ENCODE results near the gene SHFL. TPM values are rescaled to one million over a fixed set of nuclear protein-coding genes. Genes with fewer than 3 reads are reported as not detected.

Gene SHFL
- total RNA-seq, 1 donor from 2014 or later = 35.3 TPM

- no peak for TF ChIP-seq CTCF (IDR thresholded peaks at IDR 0.05; ENCODE audit: insufficient read depth, low read length, poor library complexity, severe bottlenecking)
These were observed 34.5 kb downstream of the SHFL start for GRCh38 chr19:10120538-10121189.

GRCh38 chr19:10122045-10122444, 35.9 kb downstream of the SHFL start:
- no peak for TF ChIP-seq CTCF (IDR thresholded peaks at IDR 0.05; ENCODE audit: insufficient read depth, low read length, poor library complexity, severe bottlenecking)
- no peaks in the 10 kb centered on the region for H3K27me3 ChIP-seq (ENCODE audit: control insufficient read depth, insufficient read depth, low read length)
- H3K36me3 ChIP-seq (ENCODE audit: control insufficient read depth, insufficient read depth, low read length) = peaks cover under 1% of the 10 kb centered on the region
- DNase-seq (ENCODE audit: low read depth) = no peak
- no peak overlapping the region for H3K4me3 ChIP-seq (ENCODE audit: low read depth, low read length)

More at GRCh38 chr19:10120538-10121189, 34.5 kb downstream of the SHFL start:
- H3K27me3 ChIP-seq (ENCODE audit: control insufficient read depth, insufficient read depth, low read length) = no peaks in the 10 kb centered on the region
- DNase-seq (ENCODE audit: low read depth) = no peak
- H3K36me3 ChIP-seq (ENCODE audit: control insufficient read depth, insufficient read depth, low read length) = peaks cover 4% of the 10 kb centered on the region
- H3K4me3 ChIP-seq (ENCODE audit: low read depth, low read length) = no peak overlapping the region

DNA sequence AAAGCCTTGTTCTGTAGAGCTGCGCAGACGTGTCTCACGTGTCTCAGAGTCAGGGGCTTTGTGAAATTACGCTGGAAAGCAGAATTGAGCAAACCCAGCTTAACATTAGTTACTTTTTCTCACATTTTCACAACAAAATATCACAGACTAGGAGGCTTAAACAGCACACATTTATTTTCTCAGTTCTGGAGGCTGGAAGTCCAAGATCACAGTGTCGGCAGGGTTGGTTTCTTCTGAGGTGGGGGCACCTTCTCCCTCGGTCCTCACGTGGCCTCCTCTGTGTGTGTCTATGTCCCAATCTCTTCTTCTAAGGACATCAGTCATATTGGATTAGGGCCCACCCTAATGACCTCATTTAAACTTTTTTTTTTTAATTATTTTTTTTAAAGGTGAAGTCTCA, 38.3 kb downstream of the SHFL start:
- no peaks in the 10 kb centered on the region for H3K27me3 ChIP-seq (ENCODE audit: control insufficient read depth, insufficient read depth, low read length)
- no peaks in the 10 kb centered on the region for H3K36me3 ChIP-seq (ENCODE audit: control insufficient read depth, insufficient read depth, low read length)
- no peak overlapping the region for H3K4me3 ChIP-seq (ENCODE audit: low read depth, low read length)
- TF ChIP-seq CTCF (IDR thresholded peaks at IDR 0.05; ENCODE audit: insufficient read depth, low read length, poor library complexity, severe bottlenecking) = no peak
- DNase-seq (ENCODE audit: low read depth) = no peak

DNA sequence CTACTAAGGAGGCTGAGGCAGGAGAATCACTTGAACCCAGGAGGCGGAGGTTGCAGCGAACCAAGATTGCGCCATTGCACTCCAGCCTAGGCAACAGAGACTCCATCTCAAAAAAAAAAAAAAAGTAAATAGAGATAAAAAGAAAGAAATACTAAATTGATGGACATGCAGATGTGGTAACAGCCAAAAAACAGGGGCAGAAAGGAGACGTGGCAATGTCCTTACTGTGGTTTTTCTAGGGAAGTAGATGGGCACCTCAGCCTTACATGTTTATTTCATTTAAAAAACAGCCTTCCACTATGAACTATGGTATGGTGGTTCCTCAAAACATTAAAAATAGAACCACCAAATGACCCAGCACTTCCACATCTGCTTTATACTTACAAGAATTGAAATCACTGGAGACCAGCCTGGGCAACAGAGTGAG, 40.1 kb downstream of the SHFL start:
- DNase-seq (ENCODE audit: low read depth) = no peak
- Histone ChIP-seq H3K36me3 (ENCODE audit: control insufficient read depth, insufficient read depth, low read length) (no peaks in the 10 kb centered on the region), H3K4me3 (ENCODE audit: low read depth, low read length) (no peak overlapping the region), H3K27me3 (ENCODE audit: control insufficient read depth, insufficient read depth, low read length) (no peaks in the 10 kb centered on the region)
- TF ChIP-seq CTCF (IDR thresholded peaks at IDR 0.05; ENCODE audit: insufficient read depth, low read length, poor library complexity, severe bottlenecking) = no peak

DNA sequence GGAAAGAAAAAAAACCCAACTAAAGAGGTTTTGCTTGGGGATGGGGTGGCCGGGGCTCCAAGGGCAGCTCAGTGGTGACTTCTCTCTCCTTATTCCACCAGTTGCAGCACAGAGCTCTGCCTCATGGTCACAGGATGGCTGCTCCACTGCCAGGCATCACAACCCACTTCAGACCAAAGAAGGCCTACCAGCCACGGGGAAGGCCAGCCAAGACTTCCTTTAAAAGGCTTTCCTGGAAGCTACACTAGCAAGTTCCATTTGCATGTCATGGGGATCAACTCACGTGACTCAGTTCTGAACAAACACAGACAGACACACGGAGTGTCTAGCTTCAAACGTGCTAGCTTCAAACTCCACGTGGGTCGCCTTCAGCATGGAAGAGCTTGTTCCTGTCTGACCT, 46.8 kb downstream of the SHFL start:
- Histone ChIP-seq H3K27me3 (ENCODE audit: control insufficient read depth, insufficient read depth, low read length) (no peaks in the 10 kb centered on the region), H3K4me3 (ENCODE audit: low read depth, low read length) (no peak overlapping the region), H3K36me3 (ENCODE audit: control insufficient read depth, insufficient read depth, low read length) (peaks cover 4% of the 10 kb centered on the region)
- no peak for TF ChIP-seq CTCF (IDR thresholded peaks at IDR 0.05; ENCODE audit: insufficient read depth, low read length, poor library complexity, severe bottlenecking)
- no peak for DNase-seq (ENCODE audit: low read depth)

DNA sequence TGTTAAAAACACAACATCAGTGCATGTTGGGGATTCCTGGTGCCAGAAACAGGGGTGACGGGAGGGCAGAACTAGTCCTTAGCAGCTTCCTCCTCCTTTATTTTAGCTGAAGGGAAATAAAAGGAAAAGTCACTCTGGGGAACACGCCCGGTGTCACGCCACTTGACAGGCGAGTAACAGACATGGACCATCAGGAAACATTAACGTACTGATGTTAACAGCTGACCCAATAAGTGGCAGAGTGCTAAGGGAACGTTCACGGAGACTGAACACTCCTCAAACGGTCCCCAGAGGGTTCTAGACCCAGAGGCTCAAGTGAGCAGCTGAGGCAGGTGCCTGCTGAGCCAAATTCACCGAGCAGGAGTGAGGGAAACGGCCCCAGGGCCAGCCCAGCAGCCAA, 47.5 kb downstream of the SHFL start:
- peaks cover 4% of the 10 kb centered on the region for H3K36me3 ChIP-seq (ENCODE audit: control insufficient read depth, insufficient read depth, low read length)
- no peak for DNase-seq (ENCODE audit: low read depth)
- H3K27me3 ChIP-seq (ENCODE audit: control insufficient read depth, insufficient read depth, low read length) = no peaks in the 10 kb centered on the region
- TF ChIP-seq CTCF (IDR thresholded peaks at IDR 0.05; ENCODE audit: insufficient read depth, low read length, poor library complexity, severe bottlenecking) = no peak
- no peak overlapping the region for H3K4me3 ChIP-seq (ENCODE audit: low read depth, low read length)
